HCT116 (cell line): ENCODE data around the gene GLMN.

Experiments used
- CBX3 ChIP-seq: IDR thresholded peaks from 2 replicates; pipeline ENCODE4 v1.6.1; 2012; ENCODE audit warnings: low read depth
- CEBPB ChIP-seq: IDR thresholded peaks from 2 replicates; pipeline ENCODE4 v1.6.1; 2012; ENCODE audit warnings: low read depth
- CTCF ChIP-seq, 3 experiments: fragments of 200-600 bp in 1 of 3; sonication (generic) in 1 of 3; IDR thresholded peaks in 2 of 3; conservative IDR thresholded peaks in 1 of 3; 2 replicates each; pipeline ENCODE4 v1.5.1; 2012 to 2017; ENCODE audit warnings: low read depth in 2 of 3, low read length in 2 of 3, antibody characterized with exemption in 1 of 3, borderline replicate concordance in 1 of 3, control low read depth in 1 of 3, mild to moderate bottlenecking in 1 of 3, mixed read lengths in 1 of 3, mixed run types in 1 of 3, moderate library complexity in 1 of 3; ENCODE audit not compliant: insufficient read depth in 1 of 3
- ELF1 ChIP-seq: IDR thresholded peaks from 2 replicates; pipeline ENCODE4 v1.6.1; 2012; ENCODE audit warnings: low read depth, borderline replicate concordance
- EZH2 ChIP-seq: fragments of 200-600 bp; sonication (generic); IDR thresholded peaks from 2 replicates; pipeline ENCODE4 v1.6.1; 2017; ENCODE audit warnings: antibody characterized with exemption, mixed run types
- EZH2phosphoT487 ChIP-seq: fragments of 200-600 bp; IDR thresholded peaks from 2 replicates; pipeline ENCODE4 v1.6.1; 2018; ENCODE audit warnings: antibody characterized with exemption, borderline replicate concordance
- POLR2A ChIP-seq: IDR thresholded peaks from 2 replicates; pipeline ENCODE4 v1.7.0; 2011; ENCODE audit warnings: borderline replicate concordance; ENCODE audit not compliant: insufficient read depth, insufficient read length; ENCODE audit errors: extremely low read depth
- POLR2AphosphoS5 ChIP-seq: IDR thresholded peaks from 2 replicates; pipeline ENCODE4 v1.6.1; 2011; ENCODE audit warnings: mild to moderate bottlenecking, low read depth, low read length, moderate library complexity
- REST ChIP-seq: IDR thresholded peaks from 2 replicates; pipeline ENCODE4 v1.6.1; 2012; ENCODE audit warnings: low read depth
- SP1 ChIP-seq: IDR thresholded peaks from 2 replicates; pipeline ENCODE4 v1.6.1; 2012; ENCODE audit warnings: low read depth
- ZNF274 ChIP-seq: fragments of 200-500 bp; sonication (Bioruptor generic); IDR thresholded peaks from 2 replicates; pipeline ENCODE4 v1.6.1; 2014; ENCODE audit warnings: mild to moderate bottlenecking, low read depth, low read length, inconsistent platforms

GRCh38 chr1:92301021-92301420 lies 2.2 kb upstream of the GLMN start:
- TF ChIP-seq CTCF (IDR thresholded peaks at IDR 0.05 in 2 of 3, conservative IDR thresholded peaks at IDR 0.05 in 1 of 3; ENCODE audit: borderline replicate concordance in 1 of 3, insufficient read depth in 1 of 3, low read depth in 2 of 3, low read length in 2 of 3), result no peak
- no peak for TF ChIP-seq REST
- no peak for TF ChIP-seq ELF1
- no peak for TF ChIP-seq SP1
- TF ChIP-seq EZH2, result no peak
- no peak for TF ChIP-seq CBX3
- no peak for TF ChIP-seq EZH2phosphoT487
- no peak for TF ChIP-seq CEBPB
- no peak for TF ChIP-seq POLR2A
- TF ChIP-seq POLR2AphosphoS5, result no peak
- TF ChIP-seq ZNF274, result no peak
